Heart left ventricle (tissue), 13 donors: Measurements from ENCODE around the gene TGFBRAP1.

Source experiments
- POLR2A ChIP-seq, 2 donors: fragments of 450-650 bp; IDR thresholded peaks; one replicate each; pipeline ENCODE4 v1.6.1; 2017; ENCODE audit warnings: antibody characterized with exemption in 2 of 2, mild to moderate bottlenecking in 2 of 2, moderate library complexity in 2 of 2
- TF ChIP-seq, protein P1 (sequence below), 12 donors: fragments of 200-600 bp; sonication (generic) in 4 of 12; IDR thresholded peaks; one replicate each; pipeline versions ENCODE4 v1.5.0 to v1.8.0; 2018 to 2022; ENCODE audit warnings: antibody characterized with exemption in 12 of 12, mild to moderate bottlenecking in 5 of 12
- donor health status: ischemic (EF 13 %, LVEDD 7.1; RV severe dilation, severe dysfunction).
- donor health status: DM: no; HTN: yes; CAD: no.
- donor health status: DM: no; HTN: no; CAD: no.
- donor health status: ischemic (EF 25% LVEDD 6.9; RV normal size, moderate dysfunction).
- donor health status: ischemic (EF 25% LVEDD 5.7; RV mildly dilated, moderate dysfunction).
- donor health status: ischemic (EF 35%, LVEDD 5.7; RV mildly dilated, moderate dysfunction).
- donor health status: nonischemic (EF 11% LVEDD 7.7; RV severe dilation, severe dysfunction).
- donor health status: DM: yes; HTN: yes; CAD: no.
- donor health status: PGD.
- donor health status: ischemic (EF 29% LVEDD 5.4; RV normal size, mild dysfunction).
- donor health status: nonischemic (EF 23%, LVEDD 6.1; RV moderate dilation, normal function).

- TF ChIP-seq, protein P1, sequence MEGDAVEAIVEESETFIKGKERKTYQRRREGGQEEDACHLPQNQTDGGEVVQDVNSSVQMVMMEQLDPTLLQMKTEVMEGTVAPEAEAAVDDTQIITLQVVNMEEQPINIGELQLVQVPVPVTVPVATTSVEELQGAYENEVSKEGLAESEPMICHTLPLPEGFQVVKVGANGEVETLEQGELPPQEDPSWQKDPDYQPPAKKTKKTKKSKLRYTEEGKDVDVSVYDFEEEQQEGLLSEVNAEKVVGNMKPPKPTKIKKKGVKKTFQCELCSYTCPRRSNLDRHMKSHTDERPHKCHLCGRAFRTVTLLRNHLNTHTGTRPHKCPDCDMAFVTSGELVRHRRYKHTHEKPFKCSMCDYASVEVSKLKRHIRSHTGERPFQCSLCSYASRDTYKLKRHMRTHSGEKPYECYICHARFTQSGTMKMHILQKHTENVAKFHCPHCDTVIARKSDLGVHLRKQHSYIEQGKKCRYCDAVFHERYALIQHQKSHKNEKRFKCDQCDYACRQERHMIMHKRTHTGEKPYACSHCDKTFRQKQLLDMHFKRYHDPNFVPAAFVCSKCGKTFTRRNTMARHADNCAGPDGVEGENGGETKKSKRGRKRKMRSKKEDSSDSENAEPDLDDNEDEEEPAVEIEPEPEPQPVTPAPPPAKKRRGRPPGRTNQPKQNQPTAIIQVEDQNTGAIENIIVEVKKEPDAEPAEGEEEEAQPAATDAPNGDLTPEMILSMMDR (IDR thresholded peaks at IDR 0.05) = no peak
- TF ChIP-seq POLR2A (IDR thresholded peaks at IDR 0.05) = no peak
These were observed 47.3 kb upstream of the TGFBRAP1 start for GRCh38 chr2:105376789-105377240.
